HT-29 (cell line): ENCODE data around the gene NUP214. TPM values are rescaled to one million over a fixed set of nuclear protein-coding genes. Genes with fewer than 3 reads are reported as not detected.
"Not testable (repeated sequence)": the region's sequence is repeated elsewhere in the genome, so short reads cannot be mapped to it uniquely, and the experiment has no call there.

Experiments
- DNase-seq: peaks from one replicate; pipeline ENCODE4 v3.0.0-alpha.2; 2015; ENCODE audit warnings: low spot score
- total RNA-seq: library from RNA; depleted of rRNA; stranded (reverse); fragments of >200 nt; shearing (Covaris generic); gene quantifications from 2 replicates; pipeline ENCODE4 v1.2.3, GENCODE V29; 2014

The NUP214 gene
- total RNA-seq, 1 experiment from 2014 or later = 18.4 TPM

DNA sequence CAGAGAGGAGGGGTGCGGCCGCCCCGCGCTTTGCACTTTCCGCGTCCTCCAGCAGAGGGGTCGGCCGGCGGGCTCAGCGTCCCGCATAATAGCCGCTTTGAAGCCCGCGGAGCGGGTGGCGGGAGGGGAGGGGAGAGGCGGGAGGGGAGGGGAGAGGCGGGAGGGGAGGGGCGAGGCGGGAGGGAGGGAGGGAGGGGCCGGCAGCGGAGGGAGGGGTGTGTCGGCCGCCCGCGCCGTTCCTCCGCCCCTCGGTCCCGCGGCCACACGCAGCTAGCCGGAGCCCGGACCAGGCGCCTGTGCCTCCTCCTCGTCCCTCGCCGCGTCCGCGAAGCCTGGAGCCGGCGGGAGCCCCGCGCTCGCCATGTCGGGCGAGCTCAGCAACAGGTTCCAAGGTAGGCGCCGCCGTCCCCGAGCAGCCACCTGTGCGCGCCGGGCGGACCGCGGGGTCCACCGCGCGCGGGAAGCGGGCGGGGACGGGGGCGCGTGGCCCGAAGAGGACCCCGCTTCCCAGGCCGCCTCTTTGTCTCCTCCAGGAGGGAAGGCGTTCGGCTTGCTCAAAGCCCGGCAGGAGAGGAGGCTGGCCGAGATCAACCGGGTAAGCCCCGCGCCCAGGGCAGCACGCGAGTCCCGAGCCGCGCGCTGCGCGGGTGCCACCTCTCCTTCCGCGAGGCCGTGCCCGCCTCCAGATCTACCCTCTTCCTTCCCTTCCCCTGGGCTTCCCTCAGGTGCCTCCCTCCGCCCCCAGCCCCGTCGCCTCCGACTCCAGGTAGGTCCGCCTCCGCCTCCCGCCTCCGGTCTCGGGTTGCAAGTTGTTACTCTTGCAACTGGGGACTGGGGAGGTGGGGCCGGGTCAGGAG, 28.9 kb upstream of the NUP214 start, which contains the start of gene AIF1L:
Gene AIF1L, plus strand, starts transcription at position 263 of the 857 bp plus-strand sequence. Its CDS starts 99 bp downstream, at position 362.
- no peak for DNase-seq

- no peak for DNase-seq
Observed at GRCh38 chr9:131097126-131097947, 28.0 kb upstream of the NUP214 start.

- no peak for DNase-seq
Observed at GRCh38 chr9:131097948-131098278, 27.5 kb upstream of the NUP214 start.

GRCh38 chr9:131098391-131099101, 26.8 kb upstream of the NUP214 start:
- DNase-seq = no peak

GRCh38 chr9:131099102-131099606, 26.2 kb upstream of the NUP214 start:
- no peak for DNase-seq

- not testable (repeated sequence) for DNase-seq
Observed at GRCh38 chr9:131099845-131100244, 25.5 kb upstream of the NUP214 start.

- no peak for DNase-seq
Observed at GRCh38 chr9:131100445-131100844, 24.9 kb upstream of the NUP214 start.

- DNase-seq = no peak
Observed at GRCh38 chr9:131101207-131101964, 24.0 kb upstream of the NUP214 start.

DNA sequence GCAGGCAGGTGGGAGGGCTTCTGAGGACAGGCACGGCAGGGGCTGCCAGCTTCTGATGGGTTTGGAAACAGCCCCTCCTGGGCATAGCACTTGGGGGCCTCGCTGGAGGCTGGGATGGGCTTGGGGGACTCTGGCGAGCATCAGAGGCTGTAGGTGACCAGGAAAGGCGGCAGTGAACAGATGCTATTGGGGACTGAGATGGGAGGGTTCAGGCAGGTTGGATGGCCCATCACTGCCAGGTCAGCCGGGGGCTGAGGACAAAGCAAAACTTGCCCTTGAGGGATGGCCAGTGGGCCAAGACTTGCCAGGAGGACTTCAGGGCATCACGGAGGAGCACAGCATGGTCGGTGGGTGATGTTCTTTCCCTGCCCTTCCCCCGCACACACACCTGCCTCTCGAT, 22.4 kb upstream of the NUP214 start:
- DNase-seq = no peak

- no peak for DNase-seq
Observed at GRCh38 chr9:131103535-131103934, 21.9 kb upstream of the NUP214 start.

DNA sequence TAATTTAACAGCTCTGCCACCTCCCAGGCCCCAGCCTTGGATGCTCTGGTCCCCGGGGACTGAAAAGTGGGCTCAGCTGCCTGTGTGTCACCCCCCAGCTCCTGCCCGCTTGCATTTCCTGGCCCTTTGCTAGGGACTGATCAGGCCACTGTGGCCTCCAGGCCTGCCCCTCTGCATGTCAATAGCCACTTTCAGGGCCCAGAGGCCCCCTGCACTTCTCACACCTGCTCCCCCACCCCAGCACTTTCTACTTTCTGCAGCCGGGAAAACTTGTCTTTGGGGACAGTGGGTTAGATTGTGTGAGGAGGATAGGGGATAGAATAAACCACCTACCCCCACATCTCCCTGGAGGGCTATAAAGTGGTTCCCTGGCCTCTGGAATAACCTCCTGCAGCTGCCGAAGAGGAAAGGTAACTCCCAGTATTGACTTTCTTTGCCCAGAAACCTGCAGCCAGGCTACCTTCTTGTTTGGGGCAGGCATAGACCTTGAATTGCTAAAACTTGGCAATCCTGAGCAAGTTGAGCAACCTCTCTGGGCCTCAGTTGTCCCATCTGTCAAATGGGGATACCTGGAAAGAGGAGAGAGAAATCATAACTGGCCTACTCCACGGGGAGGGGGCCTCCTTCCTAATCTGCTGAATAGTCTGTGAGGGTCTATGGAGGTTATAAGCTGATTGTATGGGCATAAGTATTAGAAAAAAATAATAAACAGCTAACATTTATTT, 21.2 kb upstream of the NUP214 start:
- no peak for DNase-seq

DNA sequence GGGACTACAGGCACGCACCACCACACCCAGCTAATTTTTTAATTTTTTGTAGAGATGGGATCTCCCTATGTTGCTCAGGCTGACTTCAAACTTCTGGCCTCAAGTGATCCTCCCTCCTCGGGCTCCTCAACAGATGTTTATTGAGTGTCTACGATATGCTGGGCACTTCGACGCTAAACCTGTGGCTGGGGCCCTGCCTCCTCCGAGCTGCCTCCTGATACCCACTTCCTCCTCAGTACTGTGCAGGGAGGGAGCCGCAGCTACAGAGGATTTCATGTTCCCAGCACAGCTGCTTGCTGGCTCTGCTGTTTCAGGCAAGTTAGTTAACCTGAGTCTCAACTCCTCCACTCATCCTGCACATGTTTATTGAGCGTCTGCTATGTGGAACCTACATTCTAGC, 19.4 kb upstream of the NUP214 start:
- no peak for DNase-seq

DNA sequence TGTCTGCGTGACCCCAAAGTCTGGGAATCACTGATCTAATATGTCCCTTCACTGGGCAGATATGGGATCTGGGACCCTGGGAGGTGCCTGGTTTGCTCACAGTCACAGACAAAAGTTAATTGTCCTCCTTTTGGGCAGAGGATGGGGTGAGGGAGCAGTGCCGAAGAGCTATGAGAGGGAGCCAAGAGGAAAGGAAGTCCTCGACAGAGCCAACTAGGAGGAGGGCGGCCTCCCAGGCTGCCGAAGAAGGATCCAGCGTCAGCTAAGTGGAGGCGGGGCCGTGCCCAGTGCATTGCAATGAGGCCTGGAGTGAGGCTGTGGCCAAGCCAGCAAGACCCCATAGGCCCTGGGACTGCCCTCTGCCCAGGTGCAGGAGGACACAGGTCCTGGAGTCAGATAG, 17.6 kb upstream of the NUP214 start:
- DNase-seq = no peak

DNA sequence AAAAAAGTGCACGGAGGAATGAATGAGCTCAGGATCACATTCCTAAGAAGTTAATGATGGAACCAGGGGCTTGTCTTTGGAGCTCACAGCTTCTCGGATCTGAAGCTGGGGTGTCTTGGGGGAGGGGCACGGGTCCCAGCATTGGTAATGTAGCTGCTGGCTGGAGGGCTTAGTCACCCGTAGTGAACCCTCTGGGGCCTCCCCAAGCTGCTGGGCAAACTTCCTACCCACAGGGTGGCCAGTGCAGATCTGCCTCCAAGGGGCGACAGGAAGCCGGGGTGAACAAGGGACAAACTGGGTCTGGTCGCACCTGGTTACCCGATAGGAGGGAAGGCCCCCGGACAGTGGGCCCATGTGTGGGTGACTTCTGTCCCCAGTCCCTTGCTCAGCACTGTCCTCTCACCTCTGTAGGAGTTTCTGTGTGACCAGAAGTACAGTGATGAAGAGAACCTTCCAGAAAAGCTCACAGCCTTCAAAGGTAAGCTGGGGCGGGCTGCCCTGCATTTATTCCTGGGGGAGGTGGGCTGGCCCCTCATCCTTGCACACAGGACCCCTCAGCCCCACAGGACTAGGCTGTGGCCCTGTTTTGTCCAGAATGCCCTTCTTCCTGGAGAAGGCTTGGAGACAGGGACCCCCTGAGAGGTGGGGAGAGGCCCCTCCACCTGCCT, 14.1 kb upstream of the NUP214 start:
- DNase-seq = no peak

GRCh38 chr9:131111854-131112311, 13.5 kb upstream of the NUP214 start:
- no peak for DNase-seq

DNA sequence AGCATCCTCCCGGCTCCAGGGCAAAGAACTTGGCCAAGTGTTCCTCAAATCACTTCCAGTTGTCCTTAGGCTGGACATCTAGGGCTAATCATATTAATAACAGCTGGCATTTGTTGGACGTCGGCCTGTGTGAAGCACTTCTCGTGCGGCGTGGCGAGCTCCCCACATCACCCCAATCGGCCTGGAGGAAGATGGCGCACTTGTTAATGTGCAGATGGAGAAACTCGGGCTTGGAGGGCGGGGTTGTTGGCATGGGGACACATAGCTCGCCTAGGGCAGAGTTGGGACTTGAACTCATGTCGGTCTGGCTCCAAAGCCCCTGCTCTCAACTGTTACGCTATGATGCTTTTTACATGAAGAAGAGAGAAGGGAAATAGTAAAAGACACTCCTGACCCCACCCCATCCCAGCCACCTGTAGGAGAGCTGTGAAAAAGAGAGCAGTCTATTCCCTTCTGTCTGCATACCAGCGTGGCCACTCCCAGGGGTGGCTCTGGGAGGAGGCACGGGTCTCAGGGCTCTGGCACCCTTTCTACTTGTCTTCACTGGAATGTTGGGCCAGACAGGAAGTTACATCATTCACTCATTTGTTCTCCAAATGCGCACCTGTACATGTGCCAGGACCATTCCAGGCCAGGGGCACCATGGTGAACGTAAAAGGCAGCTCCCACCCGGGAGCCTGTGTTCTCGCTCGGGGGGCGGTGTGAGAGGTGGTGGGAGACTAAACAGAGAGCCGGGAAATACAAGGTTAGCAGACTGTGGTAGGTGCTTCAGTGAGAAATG, 12.8 kb upstream of the NUP214 start:
- DNase-seq = no peak

DNA sequence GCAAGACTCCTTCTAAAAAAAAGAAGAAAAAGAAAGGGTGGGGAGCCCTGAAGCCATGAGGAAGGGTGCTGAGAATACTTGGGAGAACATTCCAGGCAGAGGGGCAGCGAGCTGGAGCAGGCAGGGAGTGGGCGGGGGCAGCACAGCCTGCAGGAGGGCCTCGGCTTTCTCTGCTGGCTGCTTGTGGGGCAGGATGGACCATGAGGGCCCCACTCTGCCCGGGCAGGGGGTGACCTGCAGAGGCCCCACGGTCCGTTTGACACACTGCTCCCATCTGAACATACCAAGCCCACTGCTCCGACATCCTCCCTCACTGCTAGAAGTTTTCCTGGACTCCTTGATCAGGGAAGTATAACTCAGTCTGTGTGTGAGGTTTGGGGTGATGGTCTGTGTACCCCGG, 11.7 kb upstream of the NUP214 start:
- no peak for DNase-seq

GRCh38 chr9:131114084-131114535, 11.3 kb upstream of the NUP214 start:
- no peak for DNase-seq

DNA sequence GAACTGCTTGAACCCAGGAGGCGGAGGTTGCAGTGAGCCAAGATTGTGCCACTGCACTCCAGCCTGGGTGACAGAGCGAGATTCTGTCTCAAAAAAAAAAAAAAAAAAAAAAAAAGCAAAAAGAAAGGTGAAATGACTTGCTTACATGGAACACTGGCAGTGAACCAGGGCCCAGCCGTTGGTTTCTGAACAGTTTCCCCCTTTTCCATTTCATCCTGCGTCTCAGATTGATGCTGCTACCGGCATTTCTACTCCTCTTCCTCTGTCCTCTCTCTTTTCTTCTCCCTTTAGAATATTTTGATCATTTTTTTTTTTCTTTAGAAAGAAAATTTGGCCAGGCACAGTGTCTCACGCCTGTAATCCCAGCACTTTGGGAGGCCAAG, 10.0 kb upstream of the NUP214 start:
- DNase-seq = not testable (repeated sequence)
